Stimulated activated CD8-positive, alpha-beta memory T cell treated with anti-CD3 and anti-CD28 coated beads, Interleukin-4, amount 100 ng/mL, for 1 hour (primary cell): ENCODE data around the gene HRH1.

ENCODE experiments used
- DNase-seq, 2 donors: peaks; one replicate each; pipeline ENCODE4 v3.0.0-alpha.2; 2020; ENCODE audit warnings: low read depth in 2 of 2, low spot score in 1 of 2

Gene HRH1

DNA sequence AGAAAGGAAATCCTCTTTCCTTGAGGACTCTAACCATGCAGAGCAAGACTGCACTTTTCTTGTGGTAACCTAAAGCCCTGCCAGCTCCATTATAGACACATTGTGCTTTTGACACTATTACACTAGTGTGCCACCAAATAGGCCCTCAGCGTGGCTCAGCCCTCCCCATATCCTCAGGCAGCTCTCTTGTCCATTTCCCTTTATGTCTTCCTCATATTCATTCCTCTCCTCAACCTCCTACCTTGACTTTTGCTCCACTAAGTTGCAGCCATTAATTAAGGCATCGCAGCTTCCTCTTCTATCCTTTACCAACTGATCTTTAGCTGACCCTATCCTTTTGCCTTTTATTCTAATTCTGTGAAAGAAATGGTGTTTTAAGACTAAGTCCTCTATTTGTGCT, 121.6 kb downstream of the HRH1 start:
- DNase-seq, result no peak

DNA sequence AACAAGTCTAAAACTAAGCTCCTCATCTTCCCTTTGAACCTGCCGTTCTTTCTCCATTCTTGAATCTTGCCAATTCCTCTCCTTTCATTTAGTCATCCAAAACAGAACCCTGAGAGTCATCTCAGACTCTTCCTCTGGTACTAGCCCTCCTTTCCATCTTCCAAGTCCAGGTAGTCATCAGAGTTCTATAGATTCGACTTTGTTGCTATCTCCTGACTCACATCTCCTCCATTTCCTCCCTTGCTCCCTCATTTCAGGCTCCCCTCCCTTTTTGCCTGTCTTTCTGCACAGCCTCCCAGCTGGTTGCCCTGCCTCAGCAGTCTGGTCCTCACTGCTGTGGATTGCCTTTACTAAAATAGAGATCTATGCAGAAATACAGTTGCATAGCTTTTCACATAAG, 122.6 kb downstream of the HRH1 start:
- DNase-seq, result no peak

DNA sequence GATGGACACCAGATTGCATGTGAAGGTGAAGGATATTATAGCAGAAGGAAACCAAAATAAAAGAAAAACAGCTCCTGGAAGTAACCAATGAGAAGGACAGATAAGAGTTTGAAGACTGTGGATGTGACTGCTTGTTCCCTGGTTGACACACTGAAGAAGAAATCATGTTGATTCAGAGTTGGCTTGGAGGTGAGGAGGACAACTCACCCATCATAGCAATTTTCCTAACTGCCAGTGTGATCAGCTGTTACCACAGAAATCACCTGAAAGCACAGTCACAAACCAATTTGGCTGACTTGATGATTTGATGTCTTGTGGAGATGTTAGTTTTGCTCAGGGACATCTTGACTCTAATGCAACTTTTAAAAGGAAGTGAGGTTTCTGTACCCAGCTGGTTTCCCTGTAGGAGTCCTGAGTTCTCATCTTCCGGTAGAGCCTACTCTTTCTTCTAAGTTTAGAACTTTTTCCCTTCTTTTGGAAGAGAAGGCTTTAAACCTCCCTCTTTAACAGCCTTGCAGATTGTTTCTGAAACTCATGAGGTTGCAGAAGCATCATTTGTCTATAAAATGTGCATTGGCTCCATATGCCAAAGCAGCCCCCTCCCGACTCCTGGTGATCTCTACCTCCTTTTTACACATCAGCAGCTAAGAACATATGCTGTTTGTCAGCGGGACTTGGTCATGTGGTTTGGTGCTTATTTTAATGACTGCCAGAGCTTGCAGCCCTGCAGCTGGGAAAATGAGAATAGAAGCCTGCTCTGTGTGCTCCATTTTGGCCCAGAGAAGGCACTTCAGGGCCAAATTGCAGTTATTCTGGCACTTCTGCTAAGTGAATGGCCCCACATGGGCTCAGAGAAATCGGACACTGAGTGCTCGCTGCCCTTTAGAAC, 128.2 kb downstream of the HRH1 start:
- no peak for DNase-seq

DNA sequence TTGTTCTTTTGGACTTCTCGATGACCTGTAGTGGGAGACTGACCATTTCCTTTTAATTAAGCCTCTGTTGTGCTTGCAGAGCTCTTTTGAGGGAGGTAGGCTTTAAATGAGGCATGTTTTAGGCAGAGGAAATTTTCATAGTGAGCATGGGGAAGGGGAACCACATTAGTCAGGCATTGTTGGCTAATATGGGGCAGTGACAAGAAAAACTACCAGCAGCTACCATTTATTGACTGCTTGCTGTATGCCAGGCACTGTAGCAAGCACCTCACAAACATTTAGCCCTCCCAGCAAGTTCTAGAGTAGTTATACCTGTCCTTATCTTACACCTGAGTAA, 128.8 kb downstream of the HRH1 start:
- DNase-seq, result no peak

DNA sequence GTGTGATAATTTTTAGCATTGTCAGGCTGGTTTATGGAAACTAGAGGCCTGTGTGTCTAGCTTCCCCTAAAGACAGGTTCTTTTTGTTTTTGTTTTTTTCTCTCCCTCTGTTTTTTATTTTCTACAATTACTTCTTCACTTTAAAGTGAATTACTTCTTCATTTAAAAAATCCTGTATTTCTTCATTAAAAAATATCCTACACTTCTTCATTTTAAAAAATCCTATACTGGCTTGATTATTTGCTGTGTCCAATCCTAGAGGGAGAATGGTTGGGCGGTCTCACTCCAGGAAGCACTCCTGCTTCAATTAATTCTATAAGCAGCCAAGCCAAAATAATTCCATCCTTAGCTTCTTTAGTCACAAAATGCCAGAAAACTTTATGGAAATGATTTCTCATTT, 129.7 kb downstream of the HRH1 start:
- DNase-seq, result no peak

DNA sequence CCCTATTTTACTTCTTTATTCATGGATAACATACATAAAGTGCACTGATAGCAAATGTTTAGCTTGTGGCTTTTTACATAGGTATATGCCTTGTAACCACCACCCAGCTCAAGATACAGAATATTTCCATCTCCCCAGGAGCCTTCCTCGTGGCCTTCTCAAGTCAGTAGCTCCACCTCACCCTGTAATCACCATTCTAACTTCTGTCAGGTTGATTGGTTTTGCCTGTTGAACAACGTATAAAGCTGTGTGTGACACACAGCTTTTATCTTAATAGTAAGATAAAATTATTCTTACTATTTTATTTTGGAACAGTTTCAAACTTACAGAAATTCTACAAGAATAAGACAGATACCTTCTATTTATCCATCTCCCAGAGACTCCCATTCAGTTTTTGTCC, 131.2 kb downstream of the HRH1 start:
- DNase-seq, result no peak

DNA sequence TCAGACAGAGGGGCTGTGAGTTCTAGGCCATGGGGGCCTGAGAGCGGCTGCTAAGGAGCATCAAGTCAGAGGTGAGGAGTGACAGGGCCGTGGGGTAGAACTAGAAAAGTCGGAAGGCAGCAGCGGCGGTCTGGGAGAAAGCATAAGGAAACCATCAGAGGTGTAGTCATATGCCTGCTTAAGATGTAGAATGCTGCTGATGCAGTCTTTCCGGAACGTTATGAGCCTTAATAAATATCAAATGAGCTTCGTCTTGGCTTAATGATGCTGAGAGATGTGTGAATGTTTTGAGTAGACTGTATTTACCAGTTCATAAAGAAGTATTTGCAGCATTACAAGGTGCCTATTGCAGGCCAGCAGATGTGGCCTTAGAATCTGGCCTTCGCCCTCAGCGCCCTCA, 133.1 kb downstream of the HRH1 start:
- no peak for DNase-seq

DNA sequence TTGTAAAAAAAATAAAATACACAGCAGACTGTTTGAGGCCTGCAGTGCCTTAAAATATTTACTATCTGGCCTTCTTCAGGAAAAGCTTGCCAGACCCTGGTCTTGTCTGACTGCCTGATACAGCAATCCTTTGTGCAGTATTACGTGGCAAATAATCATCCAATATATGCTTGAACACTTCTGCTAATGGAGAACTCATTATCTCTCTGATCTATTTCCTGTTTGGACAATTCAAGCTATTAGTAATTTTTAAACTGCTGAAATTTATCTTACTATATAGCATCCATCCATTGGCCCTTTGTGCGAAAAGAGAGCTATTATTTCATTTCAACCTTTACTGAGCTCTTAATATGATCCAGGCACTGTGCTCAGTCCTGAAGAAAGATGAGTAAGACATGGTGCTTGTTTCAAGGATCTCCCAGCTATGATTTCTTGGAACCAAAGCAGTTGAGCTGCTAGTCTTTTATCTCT, 133.8 kb downstream of the HRH1 start:
- no peak for DNase-seq

DNA sequence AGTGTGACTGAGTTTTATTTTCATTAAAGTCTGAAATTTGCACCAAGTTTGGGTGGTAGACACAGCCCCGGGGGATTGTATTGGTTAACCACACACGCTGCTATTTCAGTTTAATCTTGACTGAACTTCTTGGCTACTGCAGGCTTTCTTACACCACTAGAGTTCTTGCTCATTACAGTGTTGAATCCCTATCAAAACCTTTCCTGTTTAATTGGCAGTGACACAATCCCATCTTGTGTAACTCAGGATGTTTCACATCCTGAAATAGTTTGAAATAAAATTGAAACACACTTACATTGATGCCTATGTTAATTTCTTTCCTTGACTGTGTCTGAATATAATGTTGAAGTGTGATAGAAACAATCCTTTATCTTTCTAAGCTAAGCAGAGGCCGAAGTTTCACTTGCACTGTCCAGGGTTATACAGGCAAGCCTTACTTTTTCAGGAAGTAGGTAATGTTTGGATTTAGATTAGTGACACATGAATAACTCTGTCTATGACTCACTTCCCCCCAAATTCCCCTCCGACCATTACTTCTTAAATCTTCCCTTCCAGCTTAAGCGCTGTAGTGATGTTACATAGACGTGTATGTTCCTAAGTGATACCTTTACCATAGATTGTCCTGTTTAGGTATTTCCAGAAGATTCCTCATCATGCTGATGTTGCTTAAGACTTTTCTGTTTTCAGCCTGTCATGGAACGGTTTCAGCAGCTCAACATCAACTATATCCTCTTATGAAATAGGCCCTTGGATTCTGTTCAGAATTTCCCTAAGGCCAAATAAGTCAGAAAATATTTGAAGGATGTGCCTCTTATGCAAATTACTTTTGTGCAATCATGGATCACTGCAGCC, 134.7 kb downstream of the HRH1 start:
- no peak for DNase-seq

DNA sequence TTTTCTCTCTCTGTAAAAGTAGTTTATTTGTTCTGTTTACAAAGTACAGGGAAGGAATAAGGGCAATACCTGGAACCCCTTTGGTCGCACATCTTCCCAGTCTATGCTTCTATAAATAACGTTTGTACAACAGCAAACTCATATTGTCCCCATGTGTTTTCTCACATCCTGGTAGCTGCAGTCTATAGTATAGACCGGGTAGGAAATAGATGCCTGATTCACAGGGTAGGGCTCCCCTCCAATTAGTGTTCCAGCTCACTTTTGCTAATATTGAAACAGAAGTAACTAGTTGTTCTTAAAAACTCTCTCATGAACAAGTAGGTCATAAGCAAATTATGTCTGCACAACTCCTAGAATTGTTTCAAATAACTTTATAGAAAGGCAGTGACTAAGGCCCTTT, 135.6 kb downstream of the HRH1 start:
- no peak for DNase-seq

DNA sequence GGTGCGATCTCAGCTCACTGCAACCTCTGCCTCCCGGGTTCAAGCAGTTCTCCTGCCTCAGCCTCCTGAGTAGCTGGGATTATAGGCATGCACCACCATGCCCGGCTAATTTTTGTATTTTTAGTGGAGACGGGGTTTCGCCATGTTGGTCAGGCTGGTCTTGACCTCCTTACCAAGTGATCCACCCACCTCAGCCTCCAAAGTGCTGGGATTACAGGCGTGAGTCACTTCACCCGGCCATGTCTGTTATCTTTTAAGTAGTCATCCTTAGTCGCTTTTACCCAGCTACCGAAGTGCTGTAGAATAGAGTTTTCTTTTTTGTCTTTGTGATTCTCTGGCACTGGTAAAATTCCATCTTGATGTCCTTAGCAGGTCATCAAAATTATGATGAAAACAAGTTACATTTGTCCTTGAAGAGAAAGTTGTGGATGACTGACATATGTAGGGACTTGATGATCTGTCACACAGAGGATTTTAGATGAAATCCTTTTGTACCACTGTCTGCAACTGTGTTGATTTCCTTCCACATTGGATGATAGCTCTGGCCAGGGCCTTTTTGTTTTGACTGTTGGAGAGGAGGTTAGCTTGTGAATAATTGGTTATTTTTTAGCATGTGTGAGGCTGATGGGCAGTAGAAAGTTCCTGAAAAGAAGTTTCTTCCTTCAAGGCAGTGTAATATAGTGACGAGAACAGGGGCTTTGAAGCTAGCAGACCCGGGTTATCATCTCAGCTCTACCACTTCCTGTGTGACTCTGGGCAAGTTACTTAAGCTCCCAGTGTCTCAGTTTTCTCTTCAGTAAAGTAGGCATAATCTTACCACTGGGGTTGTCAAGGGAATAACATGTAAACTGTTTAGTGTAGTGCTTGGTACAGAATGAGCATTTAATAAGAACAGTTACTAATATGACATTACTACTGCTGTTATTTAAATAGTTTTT, 136.7 kb downstream of the HRH1 start:
- peak; percentile 17 to 19 for DNase-seq

DNA sequence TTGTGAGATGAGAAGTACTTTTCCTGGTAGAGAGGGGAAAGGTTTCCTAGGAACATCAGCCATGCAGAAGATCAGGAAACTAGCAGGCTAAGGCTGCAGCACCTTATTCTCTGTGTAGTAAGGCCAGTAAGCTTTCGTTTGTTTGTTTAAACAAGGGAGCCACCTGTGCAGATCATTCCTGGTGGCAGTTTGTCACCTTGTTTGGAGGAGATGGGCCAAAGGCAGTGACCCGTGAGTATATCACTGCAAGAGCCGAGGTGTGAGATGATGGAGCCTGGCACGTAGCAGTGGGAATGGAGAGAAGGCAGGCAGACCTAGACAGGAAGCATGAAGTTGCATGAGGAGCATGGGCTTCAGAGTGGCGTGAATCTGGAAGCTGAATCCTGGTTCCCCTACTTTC, 137.5 kb downstream of the HRH1 start:
- no peak for DNase-seq

DNA sequence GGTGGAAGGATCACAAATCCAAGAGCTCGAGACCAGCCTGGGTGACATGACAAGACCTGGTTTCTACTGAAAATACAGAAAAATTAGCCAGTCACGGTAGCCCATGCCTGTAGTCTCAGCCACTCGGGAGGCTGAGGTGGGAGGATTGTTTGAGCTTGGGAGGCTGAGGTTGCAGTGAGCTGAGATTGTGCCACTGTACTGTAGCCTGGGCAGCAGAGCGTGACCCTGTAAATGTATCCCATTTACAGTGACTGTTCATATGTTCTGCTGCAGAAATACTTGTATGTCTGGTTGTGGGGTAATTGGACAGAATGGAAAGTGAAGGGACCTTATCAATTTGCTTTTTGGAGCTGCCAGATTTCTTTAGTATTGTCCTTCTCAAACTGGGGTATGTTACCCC, 142.8 kb downstream of the HRH1 start:
- DNase-seq, result no peak

DNA sequence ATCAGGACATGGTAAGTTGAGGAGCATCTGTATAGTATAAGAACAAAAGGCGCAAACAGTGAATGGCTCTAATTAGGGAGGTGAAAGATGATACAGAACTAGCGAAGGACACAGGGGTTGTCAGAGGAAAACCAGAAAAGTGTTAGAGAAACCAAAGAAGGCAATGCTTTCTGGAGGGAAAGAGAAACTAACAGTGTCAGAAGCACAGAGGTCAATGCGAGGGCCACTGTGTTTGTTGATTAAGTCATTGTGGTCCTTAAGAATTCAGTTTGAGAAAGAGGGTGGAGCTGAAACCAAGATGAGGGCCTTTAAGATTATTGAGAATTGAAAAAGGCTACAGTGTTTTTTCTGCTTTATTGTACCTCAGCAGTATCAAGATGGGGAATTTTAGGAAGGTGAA, 146.7 kb downstream of the HRH1 start:
- DNase-seq, result no peak

DNA sequence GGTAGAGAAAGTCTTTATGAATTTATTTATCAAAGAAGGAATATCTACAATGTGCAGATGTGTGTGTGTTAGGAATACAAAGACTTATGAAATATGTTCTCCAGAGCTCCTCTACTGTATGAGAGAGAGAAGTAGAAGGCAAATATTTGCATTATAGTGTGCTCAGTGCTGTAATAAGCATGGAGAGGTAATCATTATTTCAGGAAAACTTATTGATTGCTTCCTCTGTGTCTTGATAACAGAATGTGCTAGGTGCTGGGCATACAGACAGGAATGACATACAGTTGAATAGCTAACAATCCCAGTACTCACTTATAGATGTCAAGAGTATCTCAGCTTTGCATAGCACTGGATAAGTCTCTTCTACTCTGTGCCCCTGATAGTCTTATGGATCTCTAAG, 148.2 kb downstream of the HRH1 start:
- DNase-seq, result no peak

DNA sequence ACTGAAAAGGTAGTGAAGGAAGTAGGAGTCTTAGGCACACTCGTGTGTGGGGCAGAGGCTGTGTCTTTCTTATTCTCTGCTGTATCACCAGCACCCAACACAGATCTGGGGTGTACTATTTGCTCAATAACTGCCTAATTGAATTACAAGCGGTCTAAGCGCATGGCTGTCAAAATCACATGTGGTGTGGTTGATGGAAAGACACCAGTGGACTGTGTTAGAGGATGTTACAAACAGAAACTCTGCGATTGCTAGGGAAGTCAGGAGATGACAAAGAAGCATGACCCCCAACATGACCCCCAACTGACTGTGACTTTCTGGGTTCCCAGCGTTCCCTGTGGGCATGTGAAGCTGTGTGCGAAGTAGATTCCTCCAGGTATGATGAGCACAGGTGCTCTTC, 149.9 kb downstream of the HRH1 start:
- no peak for DNase-seq

DNA sequence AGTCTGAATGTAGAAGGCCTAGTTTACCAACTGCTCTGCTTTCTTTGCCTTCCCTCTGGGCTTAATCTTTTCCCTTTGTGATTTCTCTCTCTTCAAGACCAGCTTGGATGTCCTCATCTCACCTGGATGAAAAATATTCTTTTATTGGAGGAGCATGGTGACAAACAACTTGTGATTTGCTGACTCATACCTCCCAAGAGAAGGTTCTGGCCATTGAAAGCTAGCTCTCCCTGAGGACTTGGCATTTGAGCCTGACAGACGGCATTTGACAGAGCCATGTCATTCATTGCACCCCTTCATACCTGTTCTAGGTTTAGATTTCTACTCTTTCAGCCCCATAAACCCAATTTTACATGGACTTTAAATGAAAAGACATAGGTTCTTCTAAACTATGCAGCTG, 151.2 kb downstream of the HRH1 start:
- DNase-seq, result no peak

DNA sequence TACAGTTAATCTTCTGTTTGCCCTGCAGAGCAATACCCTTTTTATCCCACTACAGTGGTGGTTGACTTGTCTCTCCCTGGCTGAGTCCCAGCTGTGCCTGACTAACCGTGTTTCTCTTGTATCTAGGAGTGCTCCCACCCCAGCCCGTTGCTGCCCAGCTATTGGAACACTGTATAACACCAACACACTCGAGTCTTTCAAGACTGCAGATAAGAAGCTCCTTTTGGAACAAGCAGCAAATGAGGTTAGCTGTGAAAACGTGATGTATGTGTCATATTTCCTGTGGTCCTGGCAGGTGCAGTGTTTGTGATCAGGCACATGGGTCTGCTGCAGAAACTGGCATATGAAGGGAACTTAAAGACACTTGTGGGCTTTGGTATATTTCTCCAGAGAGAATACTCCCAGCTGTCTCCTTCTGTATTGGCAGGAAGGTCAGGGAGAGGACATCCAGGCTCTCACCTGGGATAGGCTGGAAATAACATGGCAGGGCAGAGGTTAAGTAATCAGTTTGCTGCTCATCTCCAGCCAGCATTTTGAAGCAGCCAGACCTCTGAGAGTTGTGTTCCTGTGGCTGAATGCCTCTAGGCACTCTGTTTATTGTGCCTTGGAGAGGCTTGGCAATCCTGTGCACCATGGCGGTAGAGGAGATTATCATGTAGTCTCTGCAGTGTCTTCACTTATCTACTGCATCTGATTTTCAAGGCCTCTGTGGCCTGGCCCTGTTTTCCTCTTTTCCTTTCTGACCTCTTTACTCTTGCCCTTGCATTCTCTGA, 152.7 kb downstream of the HRH1 start:
- no peak for DNase-seq

DNA sequence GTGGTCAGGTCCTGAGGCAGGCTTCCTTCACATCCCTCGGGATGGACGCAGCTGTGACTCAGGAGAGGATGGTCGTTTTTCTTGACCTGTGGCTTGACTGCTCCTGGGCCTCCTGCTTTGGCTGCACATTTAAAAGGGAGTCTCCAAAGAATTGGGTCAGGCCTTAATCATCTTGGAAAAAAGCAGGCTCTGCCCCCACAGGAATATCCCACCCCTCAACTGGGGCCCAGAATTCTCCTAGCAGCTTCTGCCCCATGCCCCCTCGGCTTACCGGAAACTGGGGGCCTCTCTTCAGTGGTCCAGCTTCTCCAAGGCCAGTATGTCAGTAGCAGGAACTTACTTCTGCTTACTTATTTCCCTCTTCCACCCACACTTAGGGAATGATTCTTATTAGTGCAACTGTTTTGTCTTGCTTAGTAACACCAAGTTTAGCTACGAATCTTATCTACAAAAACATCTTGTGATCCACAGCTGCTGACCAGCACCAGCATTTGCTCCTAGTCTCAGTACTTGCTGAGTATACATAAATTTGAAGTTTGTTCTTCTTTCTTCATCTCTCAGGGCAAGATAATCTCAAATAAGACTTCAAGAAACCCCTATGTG, 153.6 kb downstream of the HRH1 start:
- DNase-seq, result no peak

DNA sequence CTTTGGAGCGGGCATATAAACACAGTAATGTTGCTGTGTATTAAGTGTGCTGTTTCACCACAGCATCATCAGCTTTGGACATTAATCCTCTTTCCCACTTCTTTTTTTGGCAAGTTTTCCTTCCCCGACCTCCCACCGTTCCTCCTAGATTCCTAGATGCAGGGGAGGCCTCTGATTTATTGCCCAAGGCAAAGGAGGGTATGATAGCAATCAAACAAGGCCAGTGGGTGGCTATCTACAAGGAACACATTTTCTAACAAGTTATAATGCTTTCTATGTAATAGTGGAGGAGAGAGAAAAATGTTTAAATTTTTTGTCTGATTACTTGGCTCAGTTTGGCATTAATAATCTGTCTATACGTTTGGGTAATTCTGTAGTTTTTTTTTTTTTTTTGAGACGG, 156.0 kb downstream of the HRH1 start:
- no peak for DNase-seq
